LNCaP clone FGC (cell line): ENCODE data around the gene DENND10.

Experiments used
- DNase-seq: peaks from one replicate; pipeline ENCODE4 v3.0.0-alpha.2; 2011; ENCODE audit warnings: low read depth
- H3K4me3 ChIP-seq: 2 replicates; pipeline ENCODE4 v1.5.1; 2011; ENCODE audit warnings: mild to moderate bottlenecking, low read depth, low read length, control low read depth
- CTCF ChIP-seq: IDR thresholded peaks from 2 replicates; pipeline ENCODE4 v1.5.1; 2012; ENCODE audit warnings: mild to moderate bottlenecking; ENCODE audit not compliant: control insufficient read depth, insufficient read depth; ENCODE audit errors: extremely low read depth

The DENND10 gene

GRCh38 chr10:119061926-119062325 lies 42.0 kb upstream of the DENND10 start:
- no peak for DNase-seq
- no peak overlapping the region for H3K4me3 ChIP-seq
- TF ChIP-seq CTCF, result no peak

- DNase-seq, result no peak
- TF ChIP-seq CTCF, result no peak
- H3K4me3 ChIP-seq, result no peak overlapping the region
These were observed 33.3 kb upstream of the DENND10 start for GRCh38 chr10:119070395-119071165.

- TF ChIP-seq CTCF, result no peak
- DNase-seq, result no peak
- H3K4me3 ChIP-seq, result no peak overlapping the region
These were observed 30.3 kb upstream of the DENND10 start for GRCh38 chr10:119073584-119073983.

GRCh38 chr10:119078422-119079179 lies 25.3 kb upstream of the DENND10 start:
- peak overlapping the region; percentile 73 for H3K4me3 ChIP-seq
- no peak for TF ChIP-seq CTCF
- DNase-seq, result no peak

- peak overlapping the region; percentile 73 for H3K4me3 ChIP-seq
- no peak for TF ChIP-seq CTCF
- DNase-seq, result no peak
These were observed 24.1 kb upstream of the DENND10 start for GRCh38 chr10:119079599-119080520.

- peak within 1 kb of the TSS; percentile 73 for H3K4me3 ChIP-seq
- no peak for TF ChIP-seq CTCF
- DNase-seq, result peak; percentile 77
These were observed 23.2 kb upstream of the DENND10 start, which contains the start of gene EIF3A for GRCh38 chr10:119080521-119081259. Gene EIF3A (minus strand): TSS chr10:119080817. CDS start chr10:119080676, 141 bp downstream.
